Activated CD8-positive, alpha-beta memory T cell treated with anti-CD3 and anti-CD28 coated beads for 24 hours (primary cell): Measurements from ENCODE around the gene HNF4A.
"Not testable (repeated sequence)": the region's sequence is repeated elsewhere in the genome, so short reads cannot be mapped to it uniquely, and the experiment has no call there.

Source experiments
- DNase-seq: peaks from one replicate; pipeline ENCODE4 v3.0.0-alpha.2; 2020

Gene HNF4A

GRCh38 chr20:44345941-44346340 is 9.6 kb upstream of the HNF4A start:
- DNase-seq = not testable (repeated sequence)

GRCh38 chr20:44348168-44348659 is 7.3 kb upstream of the HNF4A start:
- DNase-seq = no peak

GRCh38 chr20:44349349-44349748 is 6.2 kb upstream of the HNF4A start:
- DNase-seq = no peak

GRCh38 chr20:44350567-44350966 is 4.9 kb upstream of the HNF4A start:
- DNase-seq = no peak

GRCh38 chr20:44354979-44355497 is 461 bp upstream of the HNF4A start:
- DNase-seq = no peak

- DNase-seq = no peak
Observed at GRCh38 chr20:44356353-44356723, 839 bp downstream of the HNF4A start.

- no peak for DNase-seq
Observed at GRCh38 chr20:44357020-44357419, 1.5 kb downstream of the HNF4A start.

GRCh38 chr20:44357555-44358125 is 2.1 kb downstream of the HNF4A start:
- DNase-seq = no peak

GRCh38 chr20:44358776-44359175 is 3.3 kb downstream of the HNF4A start:
- no peak for DNase-seq

- DNase-seq = no peak
Observed at GRCh38 chr20:44360221-44360620, 4.7 kb downstream of the HNF4A start.

- no peak for DNase-seq
Observed at GRCh38 chr20:44361021-44361420, 5.5 kb downstream of the HNF4A start.

GRCh38 chr20:44362466-44362940 is 7.0 kb downstream of the HNF4A start:
- DNase-seq = no peak

- DNase-seq = no peak
Observed at GRCh38 chr20:44364068-44364467, 8.6 kb downstream of the HNF4A start.

- DNase-seq = no peak
Observed at GRCh38 chr20:44364780-44365179, 9.3 kb downstream of the HNF4A start.

GRCh38 chr20:44367746-44368145 is 12.2 kb downstream of the HNF4A start:
- DNase-seq = no peak

- DNase-seq = no peak
Observed at GRCh38 chr20:44370639-44371218, 15.2 kb downstream of the HNF4A start.

- no peak for DNase-seq
Observed at GRCh38 chr20:44382641-44383040, 27.1 kb downstream of the HNF4A start.

GRCh38 chr20:44384423-44385027 is 29.0 kb downstream of the HNF4A start:
- peak; percentile 93 for DNase-seq

- peak; percentile 86 for DNase-seq
Observed at GRCh38 chr20:44388466-44389023, 33.0 kb downstream of the HNF4A start.

- DNase-seq = no peak
Observed at GRCh38 chr20:44389871-44390270, 34.4 kb downstream of the HNF4A start.

GRCh38 chr20:44390280-44390679 is 34.8 kb downstream of the HNF4A start:
- no peak for DNase-seq

GRCh38 chr20:44392088-44392775 is 36.7 kb downstream of the HNF4A start:
- no peak for DNase-seq
